ENCODE measurements around the gene ZNF394.

Gene ZNF394

GRCh38 chr7:99498546-99498944 is 1.5 kb downstream of the ZNF394 start:
- peak; percentile 51 for DNase-seq
- in situ Hi-C loops (cut with MboI; ENCODE audit: low pct_unique_long_range_greater_than_20kb, low sequenced_read_pairs) = no loop called here

- DNase-seq = peak; percentile 38
- in situ Hi-C loops (cut with MboI; ENCODE audit: low pct_unique_long_range_greater_than_20kb, low sequenced_read_pairs) = no loop called here
Observed at GRCh38 chr7:99497766-99498545, 2.1 kb downstream of the ZNF394 start.

GRCh38 chr7:99493823-99494222 is 6.3 kb downstream of the ZNF394 start:
- in situ Hi-C loops (cut with MboI; ENCODE audit: low pct_unique_long_range_greater_than_20kb, low sequenced_read_pairs) = no loop called here
- no peak for DNase-seq

GRCh38 chr7:99490878-99491277 is 9.2 kb downstream of the ZNF394 start:
- in situ Hi-C loops (cut with MboI; ENCODE audit: low pct_unique_long_range_greater_than_20kb, low sequenced_read_pairs) = no loop called here
- DNase-seq = no peak

GRCh38 chr7:99489235-99489634 is 10.8 kb downstream of the ZNF394 start:
- in situ Hi-C loops (cut with MboI; ENCODE audit: low pct_unique_long_range_greater_than_20kb, low sequenced_read_pairs) = no loop called here

GRCh38 chr7:99485094-99485493 is 15.0 kb downstream of the ZNF394 start:
- in situ Hi-C loops (cut with MboI; ENCODE audit: low pct_unique_long_range_greater_than_20kb, low sequenced_read_pairs) = no loop called here
- DNase-seq = no peak

More at GRCh38 chr7:99489235-99489634, 10.8 kb downstream of the ZNF394 start:
- peak; percentile 15 for DNase-seq

- no peak for DNase-seq
- in situ Hi-C loops (cut with MboI; ENCODE audit: low pct_unique_long_range_greater_than_20kb, low sequenced_read_pairs) = no loop called here
Observed at GRCh38 chr7:99478464-99479440, 21.3 kb downstream of the ZNF394 start.

GRCh38 chr7:99476107-99476506 is 24.0 kb downstream of the ZNF394 start:
- DNase-seq = no peak
- in situ Hi-C loops (cut with MboI; ENCODE audit: low pct_unique_long_range_greater_than_20kb, low sequenced_read_pairs) = no loop called here

- peak; percentile 76 for DNase-seq
- in situ Hi-C loops (cut with MboI; ENCODE audit: low pct_unique_long_range_greater_than_20kb, low sequenced_read_pairs) = no loop called here
Observed at GRCh38 chr7:99473315-99473596, 26.8 kb downstream of the ZNF394 start.

- peak; percentile 97 for DNase-seq
- in situ Hi-C loops (cut with MboI; ENCODE audit: low pct_unique_long_range_greater_than_20kb, low sequenced_read_pairs) = no loop called here
Observed at GRCh38 chr7:99472561-99473314, 27.3 kb downstream of the ZNF394 start, which contains the start of gene ZNF789. ZNF789 (plus strand) TSS chr7:99472890; CDS start chr7:99476457, 3,567 bp downstream.

GRCh38 chr7:99469381-99470065 is 30.6 kb downstream of the ZNF394 start:
- DNase-seq = no peak
- in situ Hi-C loops (cut with MboI; ENCODE audit: low pct_unique_long_range_greater_than_20kb, low sequenced_read_pairs) = no loop called here

- DNase-seq = no peak
- in situ Hi-C loops (cut with MboI; ENCODE audit: low pct_unique_long_range_greater_than_20kb, low sequenced_read_pairs) = no loop called here
Observed at GRCh38 chr7:99468336-99468918, 31.7 kb downstream of the ZNF394 start.

- no peak for DNase-seq
Observed at GRCh38 chr7:99465421-99465768, 34.7 kb downstream of the ZNF394 start.

GRCh38 chr7:99461221-99461620 is 38.9 kb downstream of the ZNF394 start:
- in situ Hi-C loops (cut with MboI; ENCODE audit: low pct_unique_long_range_greater_than_20kb, low sequenced_read_pairs) = no loop called here
- no peak for DNase-seq

More at GRCh38 chr7:99465421-99465768, 34.7 kb downstream of the ZNF394 start:
- in situ Hi-C loops (cut with MboI; ENCODE audit: low pct_unique_long_range_greater_than_20kb, low sequenced_read_pairs) = no loop called here

- DNase-seq = no peak
- in situ Hi-C loops (cut with MboI; ENCODE audit: low pct_unique_long_range_greater_than_20kb, low sequenced_read_pairs) = no loop called here
Observed at GRCh38 chr7:99460651-99461050, 39.4 kb downstream of the ZNF394 start.

GRCh38 chr7:99459087-99459486 is 41.0 kb downstream of the ZNF394 start:
- DNase-seq = peak; percentile 35
- in situ Hi-C loops (cut with MboI; ENCODE audit: low pct_unique_long_range_greater_than_20kb, low sequenced_read_pairs) = no loop called here

- in situ Hi-C loops (cut with MboI; ENCODE audit: low pct_unique_long_range_greater_than_20kb, low sequenced_read_pairs) = no loop called here
- no peak for DNase-seq
Observed at GRCh38 chr7:99457650-99458493, 42.2 kb downstream of the ZNF394 start.
